Stimulated activated CD8-positive, alpha-beta memory T cell treated with anti-CD3 and anti-CD28 coated beads, Interleukin-4, amount 100 ng/mL, for 4 hours (primary cell): Measurements from ENCODE around the gene TMC7.

Experiments
- DNase-seq, 2 donors: peaks; one replicate each; pipeline ENCODE4 v3.0.0-alpha.2; 2020; ENCODE audit warnings: low read depth in 2 of 2, low spot score in 1 of 2

TMC7 gene

DNA sequence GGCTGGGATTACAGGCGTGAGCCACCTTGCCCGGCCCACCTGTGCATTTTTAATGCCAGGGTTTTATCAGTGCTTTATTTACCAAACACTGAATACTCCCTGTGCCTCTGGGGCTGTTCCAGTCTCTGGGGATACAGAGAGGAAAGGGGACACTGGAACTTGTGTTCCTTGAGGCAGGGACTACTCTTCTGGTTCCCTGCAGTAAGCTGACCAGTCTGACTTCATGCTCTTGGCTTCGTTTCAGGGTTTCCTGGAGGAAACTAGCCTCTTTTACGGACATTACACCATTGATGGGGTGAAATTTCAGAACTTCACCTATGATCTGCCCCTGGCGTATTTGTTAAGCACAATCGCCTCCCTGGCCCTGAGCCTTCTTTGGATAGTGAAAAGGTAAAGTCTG is 46.2 kb downstream of the TMC7 start:
- no peak for DNase-seq

DNA sequence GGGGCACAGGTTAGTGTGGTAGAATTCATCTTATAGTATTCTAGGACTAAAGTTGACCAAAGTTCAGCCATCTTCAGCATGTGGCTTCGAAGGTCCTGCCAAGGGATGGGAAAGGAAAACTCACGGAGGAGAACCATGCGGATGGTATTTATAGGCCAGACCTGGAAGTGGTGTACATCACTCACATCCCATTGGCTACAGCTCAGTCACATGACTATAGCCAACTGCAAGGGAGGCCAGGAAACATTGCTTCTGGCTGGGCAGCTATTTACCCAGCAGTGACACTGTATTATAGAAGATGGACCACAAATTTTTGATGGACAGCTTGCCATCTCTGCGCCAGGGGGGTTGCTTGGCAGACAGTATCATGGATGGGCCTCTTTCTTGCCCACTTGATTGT is 48.0 kb downstream of the TMC7 start:
- DNase-seq: no peak

DNA sequence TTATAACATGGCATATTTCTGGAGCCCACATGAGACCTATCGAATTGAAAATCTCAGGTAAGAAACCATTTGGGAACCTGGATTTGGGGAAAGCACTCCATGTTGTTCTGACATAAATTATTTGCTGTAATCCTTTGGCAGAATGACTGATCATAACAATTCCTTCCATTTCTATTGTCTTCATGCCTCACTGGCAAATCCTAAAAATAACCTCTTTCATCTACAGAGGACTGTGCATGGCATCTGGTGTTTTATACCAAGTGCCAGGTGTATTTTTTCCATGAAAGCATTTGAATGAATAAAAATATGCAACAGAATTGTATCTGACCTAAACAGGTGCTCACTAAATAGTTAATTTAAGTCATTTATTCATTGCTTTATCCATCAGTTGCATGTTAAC is 50.0 kb downstream of the TMC7 start:
- DNase-seq: no peak

DNA sequence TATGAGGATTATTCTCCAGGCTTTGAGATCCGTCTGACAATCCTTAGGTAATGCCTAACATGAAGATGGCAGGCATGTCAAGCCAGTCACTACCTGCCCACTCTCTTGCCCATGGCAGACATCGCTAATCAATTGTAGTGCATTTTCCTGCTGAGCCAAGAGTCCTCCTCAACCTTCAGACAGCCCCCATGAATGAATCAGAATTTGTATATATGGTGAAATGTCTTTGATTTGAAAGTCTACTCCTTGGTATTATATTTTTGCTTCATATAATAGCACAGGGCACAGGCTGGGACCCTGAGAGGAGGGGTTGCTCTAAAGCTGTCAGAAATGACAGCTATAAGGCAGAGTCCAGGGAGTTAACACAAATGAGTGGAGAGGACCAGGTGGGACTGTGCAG is 56.7 kb downstream of the TMC7 start:
- DNase-seq: no peak

DNA sequence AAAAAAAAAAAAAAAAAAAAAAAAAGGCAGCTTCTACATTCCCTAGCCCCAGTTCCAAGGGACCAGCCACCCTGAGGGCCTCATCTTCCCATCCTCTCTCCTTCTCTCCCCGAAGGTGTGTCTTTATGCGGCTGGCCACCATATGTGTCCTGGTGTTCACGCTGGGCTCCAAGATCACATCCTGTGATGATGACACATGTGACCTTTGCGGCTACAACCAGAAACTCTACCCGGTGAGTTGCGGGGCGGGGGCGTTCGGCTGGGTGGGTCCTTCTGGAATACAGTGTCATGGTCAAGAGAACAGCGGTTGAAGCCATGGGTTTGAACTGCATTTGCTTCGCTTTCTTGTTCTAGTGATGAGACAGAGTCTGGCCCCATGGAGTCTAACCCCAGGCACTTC is 61.0 kb downstream of the TMC7 start:
- DNase-seq: no peak

DNA sequence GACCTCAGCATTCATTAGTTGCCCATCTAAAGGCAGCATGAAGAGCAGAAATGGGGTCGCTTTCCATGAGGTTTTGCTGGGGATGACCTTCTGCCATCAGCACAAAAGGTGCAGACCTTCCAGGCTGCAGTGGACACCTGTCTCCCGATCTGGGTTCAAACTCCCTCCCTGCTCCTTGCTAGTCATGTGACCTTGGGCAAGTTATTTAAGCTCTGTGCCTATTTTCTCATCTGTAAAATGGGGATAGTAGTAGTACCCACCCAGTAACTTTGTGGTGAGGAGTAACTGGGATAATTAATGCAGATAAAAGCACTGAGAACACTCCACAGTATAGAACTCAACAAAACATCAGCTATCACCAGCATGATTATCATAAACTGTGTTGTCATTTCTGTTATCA is 62.3 kb downstream of the TMC7 start:
- no peak for DNase-seq

DNA sequence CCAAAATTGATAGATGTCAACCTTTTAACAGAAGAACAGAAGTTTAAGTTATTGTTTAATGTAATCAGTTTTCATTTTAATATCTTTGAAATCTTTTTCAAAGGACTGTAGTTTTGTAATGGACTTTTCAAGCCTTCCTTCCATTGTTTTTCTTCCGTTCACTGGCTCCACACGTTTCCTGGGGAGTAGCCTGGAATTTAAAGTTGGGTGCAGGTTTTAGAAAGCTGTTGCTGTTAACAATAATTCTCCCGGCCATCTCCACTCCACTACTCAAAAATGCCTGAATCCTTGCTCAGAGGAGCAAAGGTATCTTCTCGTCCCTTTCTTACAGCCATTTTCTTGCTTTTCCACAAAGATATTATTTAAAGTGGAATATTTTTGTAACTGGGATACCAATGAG is 79.0 kb downstream of the TMC7 start:
- no peak for DNase-seq

DNA sequence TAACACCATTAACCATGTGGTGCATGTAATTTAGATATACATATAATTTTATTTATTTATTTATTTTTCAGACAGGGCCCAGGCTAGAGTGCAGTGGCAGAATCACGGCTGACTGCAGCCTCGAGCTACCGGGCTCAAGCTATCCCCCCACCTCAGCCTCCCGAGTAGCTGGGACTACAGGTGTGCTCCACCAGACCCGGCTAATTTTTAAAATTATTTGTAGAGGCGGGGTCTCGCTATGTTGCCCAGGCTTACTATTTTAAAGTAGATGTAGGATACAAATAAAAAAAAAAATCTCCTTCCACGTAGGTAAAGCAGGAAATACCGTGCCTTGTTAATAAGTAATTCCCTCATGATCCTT is 83.2 kb downstream of the TMC7 start:
- no peak for DNase-seq

DNA sequence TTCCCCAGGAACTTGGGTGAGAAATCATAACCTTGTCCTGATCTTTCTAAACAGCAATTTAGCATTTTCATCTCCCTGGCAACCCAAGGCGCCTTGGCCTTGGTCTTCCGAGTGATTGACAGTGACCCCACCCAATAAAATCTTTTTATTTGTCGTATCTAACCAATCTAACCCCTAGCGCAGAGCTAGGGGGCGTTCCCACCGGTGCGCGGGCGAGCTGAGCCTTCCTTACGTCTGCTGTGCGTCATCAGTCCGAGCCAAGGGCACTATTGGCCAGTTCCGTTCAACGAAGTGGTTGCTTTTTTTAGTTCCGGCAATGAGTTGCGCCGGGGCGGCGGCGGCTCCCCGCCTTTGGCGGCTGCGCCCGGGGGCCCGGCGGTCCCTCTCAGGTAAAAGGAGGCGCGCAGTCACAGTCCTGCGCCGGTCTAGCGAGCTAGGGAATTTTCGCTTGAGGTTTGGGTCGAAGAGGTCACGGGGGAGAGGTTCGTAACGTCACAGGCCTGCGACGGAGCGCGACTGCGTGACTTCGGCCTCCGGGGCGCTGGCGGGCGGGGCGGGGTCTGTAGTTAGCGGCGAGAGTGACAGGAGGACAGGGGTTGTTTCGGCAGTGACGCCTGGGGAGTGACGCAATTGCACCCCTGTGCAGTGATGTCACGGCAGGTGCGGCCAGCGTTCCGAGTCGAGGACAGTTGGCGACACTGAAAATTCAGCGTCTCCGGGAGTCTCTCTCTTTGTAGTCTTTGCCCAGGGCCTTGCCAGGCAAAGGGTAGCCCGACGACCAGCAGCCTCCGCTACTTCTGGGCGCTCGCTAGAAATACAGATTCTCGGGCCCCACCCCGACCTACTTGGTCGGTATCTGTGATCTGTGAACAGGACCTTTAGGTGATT is 83.9 kb downstream of the TMC7 start, which contains the start of gene COQ7:
TSS of gene COQ7 (plus strand) at position 266 of the 888 bp plus-strand sequence. CDS start at position 317, 51 bp downstream.
- DNase-seq: peak; percentile 96

DNA sequence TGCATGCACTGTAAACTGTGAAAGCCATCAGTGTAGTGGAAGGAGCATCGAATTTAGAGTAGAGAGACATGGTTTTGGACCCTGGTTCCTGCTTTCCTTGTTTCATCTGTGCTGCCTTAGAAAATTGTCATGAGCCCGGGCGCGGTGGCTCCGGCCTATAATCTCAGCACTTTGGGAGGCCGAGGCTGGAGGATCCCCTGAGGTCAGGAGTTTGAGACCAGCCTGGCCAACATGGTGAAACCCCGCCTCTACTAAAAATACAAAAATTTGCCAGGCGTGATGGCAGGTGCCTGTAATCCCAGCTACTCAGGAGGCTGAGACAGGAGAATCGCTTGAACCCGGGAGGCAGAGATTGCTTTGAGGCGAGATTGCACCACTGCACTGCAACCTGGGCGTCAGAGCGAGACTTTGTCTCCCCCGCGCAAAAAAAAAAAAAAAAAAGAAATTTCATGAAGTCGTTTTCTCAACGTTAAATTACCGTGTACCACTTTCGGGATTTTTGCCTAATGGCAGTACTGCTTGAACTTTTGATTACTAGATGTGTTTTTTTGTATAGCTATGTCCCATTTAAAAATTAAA is 84.6 kb downstream of the TMC7 start:
- no peak for DNase-seq

DNA sequence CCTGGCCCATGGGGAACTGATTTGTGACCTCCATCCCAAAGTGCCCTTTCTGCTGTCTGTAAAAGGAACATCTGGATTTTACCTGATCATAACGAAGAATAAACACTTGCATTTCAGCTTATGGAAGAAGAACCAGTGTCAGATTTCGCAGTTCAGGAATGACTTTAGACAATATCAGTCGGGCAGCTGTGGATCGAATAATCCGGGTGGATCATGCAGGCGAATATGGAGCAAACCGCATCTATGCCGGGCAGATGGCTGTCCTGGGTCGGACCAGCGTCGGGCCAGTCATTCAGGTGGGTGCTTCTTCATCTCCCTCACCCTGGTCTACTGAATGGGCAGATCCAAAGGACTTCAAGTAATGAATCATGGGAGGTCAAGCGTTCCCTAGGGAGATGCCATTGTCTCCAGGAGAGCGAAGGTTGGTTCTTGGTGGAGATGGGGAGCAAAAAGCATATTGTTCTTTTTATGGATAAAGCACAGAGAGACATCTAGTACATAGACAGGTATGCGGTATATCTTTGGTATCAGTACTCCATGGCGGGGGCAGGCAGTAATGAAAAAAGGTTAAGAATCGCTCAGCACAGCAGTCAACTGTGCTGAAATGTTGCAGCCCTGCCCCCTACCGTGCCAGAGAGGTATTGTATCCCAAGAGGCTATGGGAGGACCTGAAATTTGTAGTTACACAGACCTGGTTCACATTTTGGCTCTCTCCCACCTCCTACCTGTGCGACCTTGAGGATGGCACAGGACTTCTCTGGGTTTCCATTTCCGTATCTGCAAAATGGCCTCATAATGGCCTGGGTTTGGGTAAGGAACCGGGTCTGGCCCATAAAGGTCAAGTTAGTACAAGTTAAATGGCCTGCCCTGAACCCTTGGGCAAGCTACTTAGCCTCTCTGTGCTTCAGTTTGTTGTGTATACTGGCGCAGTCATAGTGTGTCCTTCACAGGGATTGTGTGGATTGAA is 88.4 kb downstream of the TMC7 start:
- DNase-seq: peak; percentile 4 to 28

DNA sequence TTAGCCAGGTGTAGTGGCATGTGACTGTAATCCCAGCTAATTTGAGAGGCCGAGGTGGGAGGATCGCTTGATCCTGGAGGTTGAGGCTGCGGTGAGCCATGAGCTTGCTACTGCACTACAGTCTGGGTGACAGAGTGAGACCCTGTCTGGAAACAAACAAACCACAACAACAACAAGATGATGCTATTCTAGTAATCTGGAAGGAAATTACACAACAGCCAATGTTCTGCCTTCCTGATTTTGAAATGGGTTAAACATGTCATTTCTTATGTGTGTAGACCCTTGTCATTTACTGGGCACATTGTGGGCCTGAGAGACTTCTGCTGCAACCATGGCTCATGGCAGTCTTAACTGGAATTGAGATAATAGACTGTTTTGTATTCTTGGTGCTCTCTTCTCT is 89.6 kb downstream of the TMC7 start:
- no peak for DNase-seq

DNA sequence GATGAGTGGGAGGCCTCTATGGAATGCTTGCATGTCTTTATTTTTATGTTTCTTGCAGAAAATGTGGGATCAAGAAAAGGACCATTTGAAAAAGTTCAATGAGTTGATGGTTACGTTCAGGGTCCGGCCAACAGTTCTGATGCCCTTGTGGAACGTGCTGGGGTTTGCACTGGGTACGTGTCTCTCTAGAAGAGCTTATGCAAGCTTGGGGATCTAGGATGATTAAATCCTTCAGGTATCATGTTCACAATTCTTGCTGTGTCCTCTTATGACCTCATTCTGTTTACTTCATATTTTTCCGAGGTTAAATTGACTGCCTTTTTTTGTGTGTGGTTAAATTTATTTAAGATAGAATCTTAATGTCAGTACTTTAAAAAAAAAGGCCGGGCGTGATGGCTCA is 90.1 kb downstream of the TMC7 start:
- no peak for DNase-seq

DNA sequence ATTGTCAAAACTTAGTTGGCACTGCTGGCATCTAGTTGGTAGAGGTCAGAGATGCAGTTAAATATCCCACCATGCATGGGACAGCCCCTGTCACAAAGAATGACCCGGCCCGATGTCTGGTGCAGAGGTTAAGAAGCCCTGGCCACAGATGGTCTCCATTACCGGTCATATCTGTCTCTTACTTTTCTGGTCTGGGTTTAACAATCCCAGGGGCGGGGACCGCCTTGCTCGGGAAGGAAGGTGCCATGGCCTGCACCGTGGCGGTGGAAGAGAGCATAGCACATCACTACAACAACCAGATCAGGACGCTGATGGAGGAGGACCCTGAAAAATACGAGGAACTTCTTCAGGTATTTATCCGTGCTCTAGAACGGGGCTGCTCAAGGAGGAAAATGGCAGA is 91.8 kb downstream of the TMC7 start:
- DNase-seq: no peak

DNA sequence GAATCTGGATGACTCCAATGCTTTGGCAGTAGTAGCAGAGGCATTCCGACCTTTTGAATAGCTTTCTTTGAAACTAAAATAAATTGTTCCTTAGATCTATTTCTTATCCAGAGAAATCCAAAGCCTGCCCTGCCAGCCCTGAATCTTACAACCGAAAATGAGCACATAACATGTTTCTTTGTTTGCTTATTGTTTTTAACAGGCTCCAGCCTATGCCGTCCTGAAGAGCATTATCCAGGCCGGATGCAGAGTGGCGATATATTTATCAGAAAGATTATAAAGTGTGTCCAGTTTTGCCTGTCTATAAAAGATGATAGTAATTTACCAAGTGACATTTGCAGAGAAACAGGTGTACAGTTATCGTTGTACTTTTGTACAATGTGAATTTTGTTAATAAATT is 94.1 kb downstream of the TMC7 start:
- no peak for DNase-seq

DNA sequence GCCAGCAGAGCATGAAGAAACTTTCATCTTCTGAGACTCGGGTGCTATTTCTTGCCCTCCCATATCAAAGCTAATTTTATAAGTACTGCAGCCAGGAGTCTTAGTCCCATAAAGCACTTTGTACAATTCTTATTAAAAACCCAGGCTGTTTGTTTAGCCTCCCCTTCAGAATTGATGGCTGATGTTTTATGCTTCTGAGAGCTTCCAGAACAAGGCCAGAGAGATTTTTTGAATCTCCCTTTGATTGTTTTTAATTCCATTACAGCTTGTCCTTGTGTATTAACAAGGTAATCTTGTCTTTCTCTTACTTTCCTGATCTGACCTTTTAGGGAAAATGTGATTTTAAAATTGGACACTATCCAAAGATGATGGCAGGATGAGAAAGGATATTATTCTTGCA is 99.9 kb downstream of the TMC7 start:
- no peak for DNase-seq

DNA sequence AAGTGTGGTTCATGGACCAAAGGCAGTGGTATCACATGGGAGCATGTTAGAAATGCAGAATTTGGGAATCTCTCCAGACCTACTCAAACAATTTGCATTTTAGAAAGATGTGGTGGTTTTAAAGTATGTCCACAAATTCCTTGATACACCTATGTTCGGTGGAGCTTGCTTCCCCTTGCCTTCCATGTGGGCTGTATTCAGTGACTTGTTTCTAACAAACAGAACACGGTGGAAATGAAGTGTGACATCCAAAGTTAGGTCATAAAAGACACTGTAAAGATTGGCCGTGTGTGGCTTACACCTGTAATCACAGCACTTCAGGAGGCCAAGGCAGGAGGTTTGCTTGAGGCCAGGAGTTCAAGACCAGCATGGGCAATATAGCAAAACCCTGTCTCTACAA is 100.4 kb downstream of the TMC7 start:
- no peak for DNase-seq

DNA sequence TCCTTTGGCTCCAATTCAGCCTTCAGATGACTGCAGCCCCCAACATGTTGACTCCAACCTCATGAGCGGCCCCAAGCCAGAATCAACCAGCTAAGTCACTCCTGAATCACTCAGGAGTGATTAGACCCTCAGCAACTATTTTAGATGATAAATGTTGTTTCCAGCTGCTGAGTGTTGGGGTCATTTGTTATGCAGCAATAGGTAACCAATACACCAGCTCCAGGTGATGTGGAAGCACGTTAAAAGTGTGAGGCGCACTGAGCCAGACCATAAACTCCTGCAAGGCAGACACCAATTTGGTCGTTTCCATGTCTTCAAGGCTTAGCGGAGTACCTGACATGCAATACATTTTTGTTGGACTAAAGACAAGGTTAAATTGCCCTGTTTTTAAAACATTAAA is 101.1 kb downstream of the TMC7 start:
- no peak for DNase-seq

DNA sequence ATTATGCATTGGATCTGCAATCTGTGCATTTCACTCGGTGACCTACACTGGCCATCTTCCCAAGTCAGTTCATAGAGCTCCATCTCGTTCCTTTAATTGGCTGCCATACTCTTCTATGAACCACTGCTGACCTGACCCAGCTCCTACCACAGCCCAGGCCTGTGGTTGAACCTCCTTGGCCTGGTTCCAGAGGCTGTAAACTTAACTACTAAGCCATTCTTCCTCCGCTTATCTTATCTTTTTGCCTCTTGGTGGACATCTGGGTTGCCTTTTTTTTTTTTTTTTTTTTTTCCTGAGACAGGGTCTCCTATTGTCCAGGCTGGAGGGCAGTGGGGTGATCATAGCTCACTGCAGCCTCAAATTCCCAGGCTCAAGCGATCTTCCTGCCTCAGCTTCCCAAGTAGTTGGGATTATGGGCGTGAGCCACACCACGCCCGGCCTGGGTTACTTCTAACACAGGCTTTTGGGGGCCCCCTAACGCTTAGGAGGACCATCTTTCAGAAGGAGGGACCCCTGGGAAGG is 102.0 kb downstream of the TMC7 start:
- DNase-seq: no peak

DNA sequence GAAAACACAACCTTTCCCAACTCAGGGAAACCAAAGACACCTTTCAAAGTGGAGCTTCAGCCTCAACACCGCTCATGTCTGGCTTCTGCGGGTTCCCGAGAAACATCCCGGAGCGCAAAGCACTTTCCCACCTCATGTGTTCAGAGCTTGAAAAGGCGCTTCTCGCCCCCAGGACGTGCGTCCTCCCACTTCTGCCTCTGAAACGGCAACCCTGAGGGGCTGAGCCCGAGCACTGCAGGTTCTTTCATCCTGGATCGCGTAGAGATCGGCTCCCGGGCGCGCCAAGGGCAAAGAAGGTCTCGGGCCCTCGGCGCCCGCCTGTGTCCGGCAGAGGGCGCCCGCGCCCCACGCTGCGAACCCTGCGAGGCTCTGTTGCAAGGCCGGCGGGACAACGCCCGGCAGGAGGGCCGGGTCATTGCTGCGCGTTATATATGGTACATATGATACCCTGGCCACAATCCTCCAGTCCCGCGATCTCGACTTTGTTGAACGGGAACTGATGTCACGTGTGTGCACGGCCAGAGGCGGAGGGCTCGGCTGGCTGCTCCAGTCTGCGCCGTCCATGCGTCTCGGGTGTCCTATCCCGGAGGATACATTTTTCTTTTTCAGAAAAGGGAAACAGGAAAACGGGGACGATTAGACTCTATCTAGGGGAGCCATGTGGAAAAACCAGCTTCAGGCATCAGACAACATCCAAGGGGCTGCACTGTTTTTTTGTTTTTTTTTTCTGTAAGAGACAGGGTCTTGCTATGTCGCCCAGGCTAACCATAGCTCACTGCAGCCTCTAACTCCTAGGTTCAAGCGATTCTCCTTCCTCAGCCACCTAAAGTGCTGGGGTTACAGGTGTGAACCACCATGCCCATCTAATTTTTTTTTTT is 102.8 kb downstream of the TMC7 start:
- peak; percentile 48 for DNase-seq
